GM18519 (cell line): ENCODE results near the gene CNTNAP2.
"Not testable (repeated sequence)": the region's sequence is repeated elsewhere in the genome, so short reads cannot be mapped to it uniquely, and the experiment has no call there.

Experiments used
- ATAC-seq: cut with Tn5 transposase; IDR thresholded peaks from one replicate; pipeline ENCODE4 v1.9.1; 2021; ENCODE audit warnings: mild to moderate bottlenecking, moderate library complexity; ENCODE audit not compliant: unreplicated experiment, low FRiP score

CNTNAP2 gene

GRCh38 chr7:148277042-148277660, 2160.6 kb downstream of the CNTNAP2 start:
- ATAC-seq = no peak

GRCh38 chr7:148286150-148286549, 2169.5 kb downstream of the CNTNAP2 start:
- ATAC-seq = no peak

GRCh38 chr7:148287538-148287937, 2170.9 kb downstream of the CNTNAP2 start:
- ATAC-seq = no peak

- ATAC-seq = no peak
Measured at GRCh38 chr7:148288592-148289151, 2172.1 kb downstream of the CNTNAP2 start.

- peak; percentile 91 for ATAC-seq
Measured at GRCh38 chr7:148289630-148290029, 2173.0 kb downstream of the CNTNAP2 start.

- ATAC-seq = no peak
Measured at GRCh38 chr7:148290538-148290937, 2173.9 kb downstream of the CNTNAP2 start.

- ATAC-seq = no peak
Measured at GRCh38 chr7:148291799-148292198, 2175.2 kb downstream of the CNTNAP2 start.

GRCh38 chr7:148296994-148297644, 2180.5 kb downstream of the CNTNAP2 start:
- ATAC-seq = peak; percentile 54

GRCh38 chr7:148298768-148299167, 2182.2 kb downstream of the CNTNAP2 start:
- not testable (repeated sequence) for ATAC-seq

- ATAC-seq = no peak
Measured at GRCh38 chr7:148299350-148300276, 2183.0 kb downstream of the CNTNAP2 start.

- not testable (repeated sequence) for ATAC-seq
Measured at GRCh38 chr7:148302436-148302835, 2185.8 kb downstream of the CNTNAP2 start.

- ATAC-seq = no peak
Measured at GRCh38 chr7:148303295-148304082, 2186.9 kb downstream of the CNTNAP2 start.

GRCh38 chr7:148304083-148304335, 2187.4 kb downstream of the CNTNAP2 start:
- ATAC-seq = no peak

GRCh38 chr7:148304456-148304855, 2187.9 kb downstream of the CNTNAP2 start:
- peak; percentile 68 for ATAC-seq

GRCh38 chr7:148306759-148307158, 2190.2 kb downstream of the CNTNAP2 start:
- ATAC-seq = peak; percentile 78

- no peak for ATAC-seq
Measured at GRCh38 chr7:148318102-148318811, 2201.7 kb downstream of the CNTNAP2 start.

- ATAC-seq = no peak
Measured at GRCh38 chr7:148318838-148319237, 2202.2 kb downstream of the CNTNAP2 start.

- no peak for ATAC-seq
Measured at GRCh38 chr7:148319316-148319808, 2202.8 kb downstream of the CNTNAP2 start.

- ATAC-seq = no peak
Measured at GRCh38 chr7:148325208-148325607, 2208.6 kb downstream of the CNTNAP2 start.

GRCh38 chr7:148327379-148327778, 2210.8 kb downstream of the CNTNAP2 start:
- no peak for ATAC-seq
